NCI-H748 (cell line): ENCODE measurements around the gene QRFP.
"Not testable (repeated sequence)": the region's sequence is repeated elsewhere in the genome, so short reads cannot be mapped to it uniquely, and the experiment has no call there.

Experiments
- DNase-seq: peaks from one replicate; lab custom pipeline; 2025; ENCODE audit not compliant: unreplicated experiment; lab: John Stamatoyannopoulos, UW

Gene QRFP

GRCh38 chr9:130920233-130920632 lies 23.6 kb upstream of the QRFP start:
- no peak for DNase-seq

GRCh38 chr9:130919559-130920145 lies 23.0 kb upstream of the QRFP start:
- no peak for DNase-seq

- no peak for DNase-seq
Measured at GRCh38 chr9:130918826-130919558, 22.4 kb upstream of the QRFP start.

- DNase-seq = no peak
Measured at GRCh38 chr9:130918101-130918825, 21.7 kb upstream of the QRFP start.

- no peak for DNase-seq
Measured at GRCh38 chr9:130917168-130917960, 20.8 kb upstream of the QRFP start.

- DNase-seq = no peak
Measured at GRCh38 chr9:130915096-130915447, 18.5 kb upstream of the QRFP start.

GRCh38 chr9:130914417-130915095 lies 17.9 kb upstream of the QRFP start:
- no peak for DNase-seq

- DNase-seq = no peak
Measured at GRCh38 chr9:130913599-130914416, 17.2 kb upstream of the QRFP start.

- no peak for DNase-seq
Measured at GRCh38 chr9:130912932-130913598, 16.5 kb upstream of the QRFP start.

GRCh38 chr9:130911254-130912049 lies 14.8 kb upstream of the QRFP start:
- no peak for DNase-seq

- peak; percentile 16 for DNase-seq
Measured at GRCh38 chr9:130910670-130911069, 14.1 kb upstream of the QRFP start.

GRCh38 chr9:130910041-130910440 lies 13.4 kb upstream of the QRFP start:
- not testable (repeated sequence) for DNase-seq

- no peak for DNase-seq
Measured at GRCh38 chr9:130908878-130909355, 12.3 kb upstream of the QRFP start.

- DNase-seq = peak; percentile 21
Measured at GRCh38 chr9:130908146-130908877, 11.7 kb upstream of the QRFP start.

GRCh38 chr9:130906735-130907416 lies 10.3 kb upstream of the QRFP start:
- peak; percentile 55 for DNase-seq

- no peak for DNase-seq
Measured at GRCh38 chr9:130905902-130906734, 9.5 kb upstream of the QRFP start.
